ENCODE measurements around the gene CYP3A7.
"Not testable (repeated sequence)": the region's sequence is repeated elsewhere in the genome, so short reads cannot be mapped to it uniquely, and the experiment has no call there.

Gene CYP3A7

DNA sequence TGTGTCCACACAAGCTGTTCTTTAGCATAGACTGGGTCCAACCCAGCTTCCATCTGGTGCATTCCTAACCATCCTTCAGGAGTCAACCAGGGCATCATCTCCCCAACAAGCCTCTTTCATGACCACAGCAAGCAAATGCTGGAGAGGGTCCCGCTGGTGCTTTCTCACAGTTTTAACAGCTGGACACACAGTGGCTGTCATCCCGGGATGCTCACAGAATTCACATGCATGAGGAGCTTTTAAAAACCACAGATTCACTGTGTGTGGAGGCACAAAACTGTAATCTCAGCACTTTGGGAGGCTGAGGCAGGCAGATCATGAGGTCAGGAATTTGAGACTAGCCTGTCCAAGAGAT is 6.4 kb upstream of the CYP3A7 start:
- ChIA-PET CTCF (no interaction called here), POLR2A (no interaction called here)
- TF ChIP-seq SUZ12 (IDR thresholded peaks at IDR 0.05) (no peak), ELF4 (IDR thresholded peaks at IDR 0.05) (no peak), TARDBP (IDR thresholded peaks at IDR 0.05) (no peak), CTBP1 (IDR thresholded peaks at IDR 0.05; ENCODE audit: borderline replicate concordance) (no peak), ZNF384 (IDR thresholded peaks at IDR 0.05) (no peak), SP1 (IDR thresholded peaks at IDR 0.05) (no peak), LEF1 (IDR thresholded peaks at IDR 0.05; ENCODE audit: borderline replicate concordance) (no peak), FOXA1 (IDR thresholded peaks at IDR 0.05) (no peak), NFRKB (IDR thresholded peaks at IDR 0.05) (no peak)
- TF ChIP-seq, protein P1, sequence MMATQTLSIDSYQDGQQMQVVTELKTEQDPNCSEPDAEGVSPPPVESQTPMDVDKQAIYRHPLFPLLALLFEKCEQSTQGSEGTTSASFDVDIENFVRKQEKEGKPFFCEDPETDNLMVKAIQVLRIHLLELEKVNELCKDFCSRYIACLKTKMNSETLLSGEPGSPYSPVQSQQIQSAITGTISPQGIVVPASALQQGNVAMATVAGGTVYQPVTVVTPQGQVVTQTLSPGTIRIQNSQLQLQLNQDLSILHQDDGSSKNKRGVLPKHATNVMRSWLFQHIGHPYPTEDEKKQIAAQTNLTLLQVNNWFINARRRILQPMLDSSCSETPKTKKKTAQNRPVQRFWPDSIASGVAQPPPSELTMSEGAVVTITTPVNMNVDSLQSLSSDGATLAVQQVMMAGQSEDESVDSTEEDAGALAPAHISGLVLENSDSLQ (IDR thresholded peaks at IDR 0.05) = no peak
- no peak for DNase-seq (ENCODE audit: extremely low spot score)

- TF ChIP-seq L3MBTL2 (conservative IDR thresholded peaks at IDR 0.05) = no peak
- TF ChIP-seq, protein P1 (IDR thresholded peaks at IDR 0.05) = no peak
- TF ChIP-seq FOXK2 (IDR thresholded peaks at IDR 0.05) = no peak
- no peak for TF ChIP-seq BHLHE40 (IDR thresholded peaks at IDR 0.05; ENCODE audit: borderline replicate concordance)
- TF ChIP-seq FOXA1 (IDR thresholded peaks at IDR 0.05) = no peak
- no peak for TF ChIP-seq SUZ12 (IDR thresholded peaks at IDR 0.05)
- no peak for TF ChIP-seq ARNT (IDR thresholded peaks at IDR 0.05)
- no peak for TF ChIP-seq HDGF (IDR thresholded peaks at IDR 0.05; ENCODE audit: borderline replicate concordance)
- TF ChIP-seq CTBP1 (IDR thresholded peaks at IDR 0.05; ENCODE audit: borderline replicate concordance) = no peak
- no peak for TF ChIP-seq LEF1 (IDR thresholded peaks at IDR 0.05; ENCODE audit: borderline replicate concordance)
- no peak for TF ChIP-seq TARDBP (IDR thresholded peaks at IDR 0.05)
- TF ChIP-seq FOXM1 (IDR thresholded peaks at IDR 0.05; ENCODE audit: borderline replicate concordance) = no peak
- no peak for TF ChIP-seq NFRKB (IDR thresholded peaks at IDR 0.05)
- TF ChIP-seq ZNF384 (IDR thresholded peaks at IDR 0.05) = no peak
- no peak for DNase-seq (ENCODE audit: extremely low spot score)
- CTCF ChIA-PET = no interaction called here
- POLR2A ChIA-PET = no interaction called here
These were observed 5.8 kb upstream of the CYP3A7 start for GRCh38 chr7:99740573-99741440.

- CTCF ChIA-PET = no interaction called here
- no peak for DNase-seq (ENCODE audit: extremely low spot score)
- TF ChIP-seq ARNT (IDR thresholded peaks at IDR 0.05) (no peak), BHLHE40 (IDR thresholded peaks at IDR 0.05; ENCODE audit: borderline replicate concordance) (no peak), LEF1 (IDR thresholded peaks at IDR 0.05; ENCODE audit: borderline replicate concordance) (no peak), HDGF (IDR thresholded peaks at IDR 0.05; ENCODE audit: borderline replicate concordance) (no peak)
- TF ChIP-seq, protein P1 (IDR thresholded peaks at IDR 0.05) = no peak
- POLR2A ChIA-PET = no interaction called here
These were observed 4.9 kb upstream of the CYP3A7 start for GRCh38 chr7:99739699-99740572.

- POLR2A ChIA-PET = no interaction called here
- no peak for DNase-seq (ENCODE audit: extremely low spot score)
- TF ChIP-seq TARDBP (IDR thresholded peaks at IDR 0.05) (no peak), CTBP1 (IDR thresholded peaks at IDR 0.05; ENCODE audit: borderline replicate concordance) (no peak), BHLHE40 (IDR thresholded peaks at IDR 0.05; ENCODE audit: borderline replicate concordance) (no peak), HDGF (IDR thresholded peaks at IDR 0.05; ENCODE audit: borderline replicate concordance) (no peak), SUZ12 (IDR thresholded peaks at IDR 0.05) (no peak), FOXK2 (IDR thresholded peaks at IDR 0.05) (no peak), ELF4 (IDR thresholded peaks at IDR 0.05) (no peak), LEF1 (IDR thresholded peaks at IDR 0.05; ENCODE audit: borderline replicate concordance) (no peak), SP1 (IDR thresholded peaks at IDR 0.05) (no peak), FOXA1 (IDR thresholded peaks at IDR 0.05) (no peak), L3MBTL2 (conservative IDR thresholded peaks at IDR 0.05) (no peak), ARNT (IDR thresholded peaks at IDR 0.05) (no peak)
- TF ChIP-seq, protein P1 (IDR thresholded peaks at IDR 0.05) = no peak
- CTCF ChIA-PET = interaction anchor here (0.7 kb wide), 1 partner anchor 12 kb away, joined by 3 read pairs; no protein-coding TSS in a partner anchor
These were observed 2.7 kb upstream of the CYP3A7 start for GRCh38 chr7:99737726-99738125.

GRCh38 chr7:99736667-99737066 is 1.7 kb upstream of the CYP3A7 start:
- DNase-seq (ENCODE audit: extremely low spot score); POLR2A ChIA-PET; CTCF ChIA-PET: not testable (repeated sequence)

All from HEK293T (cell line).